Ishikawa (cell line): ENCODE measurements around the gene DOCK1.

Experiments
- CEBPB ChIP-seq: IDR thresholded peaks from 2 replicates; pipeline ENCODE4 v1.6.1; 2012
- CREB1 ChIP-seq: IDR thresholded peaks from 2 replicates; pipeline ENCODE4 v1.6.1; 2012; ENCODE audit warnings: low read depth
- EGR1 ChIP-seq: IDR thresholded peaks from 2 replicates; pipeline ENCODE4 v1.6.1; 2012
- EP300 ChIP-seq: IDR thresholded peaks from 2 replicates; pipeline ENCODE4 v1.6.1; 2012; ENCODE audit warnings: borderline replicate concordance
- FOXM1 ChIP-seq: IDR thresholded peaks from 2 replicates; pipeline ENCODE4 v1.6.1; 2012; ENCODE audit warnings: low read depth, borderline replicate concordance
- MAX ChIP-seq: IDR thresholded peaks from 2 replicates; pipeline ENCODE4 v1.6.1; 2012
- NFIC ChIP-seq: IDR thresholded peaks from 2 replicates; pipeline ENCODE4 v1.6.1; 2012
- RAD21 ChIP-seq: IDR thresholded peaks from 2 replicates; pipeline ENCODE4 v1.6.1; 2012; ENCODE audit warnings: low read depth
- REST ChIP-seq: IDR thresholded peaks from 2 replicates; pipeline ENCODE4 v1.6.1; 2012; ENCODE audit warnings: low read depth, mild to moderate bottlenecking
- TAF1 ChIP-seq: IDR thresholded peaks from 2 replicates; pipeline ENCODE4 v1.6.1; 2012; ENCODE audit warnings: low read depth, mild to moderate bottlenecking
- TCF12 ChIP-seq: IDR thresholded peaks from 2 replicates; pipeline ENCODE4 v1.6.1; 2012; ENCODE audit warnings: low read depth
- TEAD4 ChIP-seq: IDR thresholded peaks from 2 replicates; pipeline ENCODE4 v1.6.1; 2012
- USF1 ChIP-seq: IDR thresholded peaks from 2 replicates; pipeline ENCODE4 v1.6.1; 2012
- YY1 ChIP-seq: IDR thresholded peaks from 2 replicates; pipeline ENCODE4 v1.6.1; 2012; ENCODE audit warnings: low read depth
- ZBTB7A ChIP-seq: IDR thresholded peaks from 2 replicates; pipeline ENCODE4 v1.6.1; 2012; ENCODE audit warnings: low read depth

DOCK1 gene

GRCh38 chr10:127135844-127136577 is 230.8 kb downstream of the DOCK1 start:
- TF ChIP-seq EGR1 = no peak
- no peak for TF ChIP-seq CREB1
- TF ChIP-seq TEAD4 = no peak
- no peak for TF ChIP-seq NFIC
- no peak for TF ChIP-seq RAD21
- no peak for TF ChIP-seq MAX
- no peak for TF ChIP-seq ZBTB7A
- no peak for TF ChIP-seq USF1
- no peak for TF ChIP-seq YY1
- TF ChIP-seq CEBPB = no peak
- no peak for TF ChIP-seq TAF1
- no peak for TF ChIP-seq REST
- TF ChIP-seq TCF12 = no peak
- no peak for TF ChIP-seq EP300
- no peak for TF ChIP-seq FOXM1

- TF ChIP-seq ZBTB7A (no peak), USF1 (no peak), EGR1 (no peak), CREB1 (no peak), CEBPB (no peak), TEAD4 (no peak), EP300 (no peak), REST (no peak), NFIC (no peak), TCF12 (no peak), TAF1 (no peak), FOXM1 (no peak), RAD21 (no peak)
Observed at GRCh38 chr10:127137391-127137790, 232.2 kb downstream of the DOCK1 start.

GRCh38 chr10:127142136-127142535 is 236.9 kb downstream of the DOCK1 start:
- peak; percentile 16; the same call in 1 of the 2 replicates for TF ChIP-seq RAD21
- no peak for TF ChIP-seq MAX

GRCh38 chr10:127142856-127143255 is 237.6 kb downstream of the DOCK1 start:
- no peak for TF ChIP-seq NFIC
- no peak for TF ChIP-seq USF1
- no peak for TF ChIP-seq TCF12

GRCh38 chr10:127145173-127145572 is 239.9 kb downstream of the DOCK1 start:
- TF ChIP-seq TAF1 (no peak), USF1 (no peak), FOXM1 (no peak), YY1 (no peak)

GRCh38 chr10:127146661-127147060 is 241.4 kb downstream of the DOCK1 start:
- TF ChIP-seq CREB1 (no peak), EGR1 (no peak), EP300 (no peak), NFIC (no peak), USF1 (no peak), REST (no peak)
